Activated CD4-positive, CD25-positive, alpha-beta regulatory T cell (primary cell): Measurements from ENCODE around the gene SGK1.
"Not testable (repeated sequence)": the region's sequence is repeated elsewhere in the genome, so short reads cannot be mapped to it uniquely, and the experiment has no call there.

Experiments used
- DNase-seq, 4 experiments: peaks; one replicate each; lab custom pipeline; 2025; lab: John Stamatoyannopoulos, UW

The SGK1 gene

GRCh38 chr6:134187154-134187553 lies 130.8 kb downstream of the SGK1 start:
- DNase-seq = no peak

- DNase-seq = no peak
Measured at GRCh38 chr6:134186355-134186754, 131.6 kb downstream of the SGK1 start.

GRCh38 chr6:134185277-134185676 lies 132.6 kb downstream of the SGK1 start:
- DNase-seq = no peak

GRCh38 chr6:134183844-134184243 lies 134.1 kb downstream of the SGK1 start:
- no peak for DNase-seq

- no peak for DNase-seq
Measured at GRCh38 chr6:134182528-134182927, 135.4 kb downstream of the SGK1 start.

- DNase-seq = not testable (repeated sequence)
Measured at GRCh38 chr6:134181726-134182125, 136.2 kb downstream of the SGK1 start.

GRCh38 chr6:134181251-134181650 lies 136.7 kb downstream of the SGK1 start:
- not testable (repeated sequence) for DNase-seq

- not testable (repeated sequence) for DNase-seq
Measured at GRCh38 chr6:134180540-134180939, 137.4 kb downstream of the SGK1 start.

- DNase-seq = peak; percentile 32 to 72 (median 54)
Measured at GRCh38 chr6:134178161-134179044, 139.5 kb downstream of the SGK1 start.

GRCh38 chr6:134177753-134178160 lies 140.2 kb downstream of the SGK1 start:
- no peak for DNase-seq

GRCh38 chr6:134177236-134177635 lies 140.7 kb downstream of the SGK1 start:
- no peak for DNase-seq

GRCh38 chr6:134176264-134176975 lies 141.5 kb downstream of the SGK1 start:
- DNase-seq = peak in 2 of 4 experiments; percentile 2 to 3

- DNase-seq = peak in 1 of 4 experiments; percentile 57
Measured at GRCh38 chr6:134175532-134176263, 142.2 kb downstream of the SGK1 start.

- DNase-seq = peak; percentile 91 to 94 (median 92)
Measured at GRCh38 chr6:134174672-134175531, 143.0 kb downstream of the SGK1 start.

- peak; percentile 67 to 94 (median 80) for DNase-seq
Measured at GRCh38 chr6:134173936-134174671, 143.8 kb downstream of the SGK1 start.

GRCh38 chr6:134173366-134173725 lies 144.6 kb downstream of the SGK1 start:
- no peak for DNase-seq

GRCh38 chr6:134172706-134173365 lies 145.1 kb downstream of the SGK1 start:
- DNase-seq = no peak

- no peak for DNase-seq
Measured at GRCh38 chr6:134172020-134172705, 145.7 kb downstream of the SGK1 start.

GRCh38 chr6:134171517-134171916 lies 146.4 kb downstream of the SGK1 start:
- no peak for DNase-seq

- DNase-seq = no peak
Measured at GRCh38 chr6:134170844-134171243, 147.1 kb downstream of the SGK1 start.
